HepG2 (cell line): Measurements from ENCODE around the gene TMEM143. TPM values are rescaled to one million over a fixed set of nuclear protein-coding genes. Genes with fewer than 3 reads are reported as not detected.

Source experiments
- AKAP8 ChIP-seq: sonication (generic); formaldehyde crosslinking; IDR thresholded peaks from 2 replicates; pipeline ENCODE4 v1.5.1; 2020; ENCODE audit warnings: mild to moderate bottlenecking, missing genetic modification reagents
- HOXA3 ChIP-seq: sonication (generic); formaldehyde crosslinking; IDR thresholded peaks from 2 replicates; pipeline ENCODE4 v1.5.0; 2020; ENCODE audit warnings: missing genetic modification reagents
- KAT8 ChIP-seq: IDR thresholded peaks from 2 replicates; pipeline ENCODE4 v1.6.1; 2016; ENCODE audit warnings: missing genetic modification reagents, missing compliant biosample characterization
- NR2F6 ChIP-seq, 2 experiments: IDR thresholded peaks; 2 replicates each; pipeline ENCODE4 v1.6.1; 2016; ENCODE audit warnings: antibody characterized with exemption in 1 of 2, mild to moderate bottlenecking in 1 of 2
- PHF20 ChIP-seq: sonication (generic); formaldehyde crosslinking; IDR thresholded peaks from 2 replicates; pipeline ENCODE4 v1.5.0; 2020; ENCODE audit warnings: mild to moderate bottlenecking, missing genetic modification reagents
- SRSF4 ChIP-seq: fragments of 200-400 bp; formaldehyde crosslinking; IDR thresholded peaks from one replicate; pipeline ENCODE4 v1.6.1; 2018; ENCODE audit warnings: mild to moderate bottlenecking, low read depth, low read length, moderate library complexity; ENCODE audit not compliant: poor library complexity, severe bottlenecking
- STAT5B ChIP-seq: sonication (generic); formaldehyde crosslinking; IDR thresholded peaks from 2 replicates; pipeline ENCODE4 v1.4.0; 2020; ENCODE audit warnings: missing genetic modification reagents
- WIZ ChIP-seq: sonication (generic); formaldehyde crosslinking; IDR thresholded peaks from 2 replicates; pipeline ENCODE4 v1.5.1; 2020; ENCODE audit warnings: mild to moderate bottlenecking, missing genetic modification reagents
- YY1 ChIP-seq: IDR thresholded peaks from 2 replicates; pipeline ENCODE4 v1.6.1; 2011; ENCODE audit warnings: low read length, low read depth, moderate library complexity, mild to moderate bottlenecking; ENCODE audit not compliant: insufficient read depth, insufficient replicate concordance
- ZNF17 ChIP-seq: sonication (generic); formaldehyde crosslinking; IDR thresholded peaks from 2 replicates; pipeline ENCODE4 v1.5.0; 2020; ENCODE audit warnings: mild to moderate bottlenecking, missing genetic modification reagents
- ZNF264 ChIP-seq: sonication (generic); formaldehyde crosslinking; IDR thresholded peaks from 2 replicates; pipeline ENCODE4 v1.4.0; 2020; ENCODE audit warnings: missing genetic modification reagents
- ZNF33B ChIP-seq: sonication (generic); formaldehyde crosslinking; IDR thresholded peaks from 2 replicates; pipeline ENCODE4 v1.5.1; 2020; ENCODE audit warnings: mild to moderate bottlenecking, missing genetic modification reagents
- ZNF34 ChIP-seq: sonication (generic); formaldehyde crosslinking; IDR thresholded peaks from 2 replicates; pipeline ENCODE4 v1.4.0; 2020; ENCODE audit warnings: mild to moderate bottlenecking, missing genetic modification reagents, borderline replicate concordance
- ZNF430 ChIP-seq: sonication (generic); formaldehyde crosslinking; IDR thresholded peaks from 2 replicates; pipeline ENCODE4 v1.9.0; 2021; ENCODE audit warnings: mild to moderate bottlenecking, missing genetic modification reagents
- ZNF441 ChIP-seq: sonication (generic); formaldehyde crosslinking; IDR thresholded peaks from 2 replicates; pipeline ENCODE4 v1.7.0; 2021; ENCODE audit warnings: missing genetic modification reagents, borderline replicate concordance
- ZNF510 ChIP-seq: sonication (generic); formaldehyde crosslinking; IDR thresholded peaks from 2 replicates; pipeline ENCODE4 v1.4.0; 2020; ENCODE audit warnings: low read depth, mild to moderate bottlenecking, missing genetic modification reagents
- ZNF549 ChIP-seq: sonication (generic); formaldehyde crosslinking; IDR thresholded peaks from 2 replicates; pipeline ENCODE4 v1.5.0; 2020; ENCODE audit warnings: missing genetic modification reagents
- ZNF687 ChIP-seq: sonication (generic); formaldehyde crosslinking; IDR thresholded peaks from 2 replicates; pipeline ENCODE4 v1.5.1; 2020; ENCODE audit warnings: mild to moderate bottlenecking, missing genetic modification reagents, moderate library complexity
- ZNF713 ChIP-seq: sonication (generic); formaldehyde crosslinking; IDR thresholded peaks from 2 replicates; pipeline ENCODE4 v1.4.0; 2020; ENCODE audit warnings: mild to moderate bottlenecking, missing genetic modification reagents
- ZSCAN30 ChIP-seq: sonication (generic); formaldehyde crosslinking; IDR thresholded peaks from 2 replicates; pipeline ENCODE4 v1.5.0; 2020; ENCODE audit warnings: mild to moderate bottlenecking, missing genetic modification reagents
- polyA plus RNA-seq, 8 experiments: library from polyadenylated mRNA; depleted of rRNA in 3 of 8; stranded (reverse) in 7 of 8; unstranded in 1 of 8; fragments of >200 nt; fragmentation: Illumina TruSeq in 4 of 8; extraction: Trizol in 4 of 8; gene quantifications; 2 replicates each; pipeline versions ENCODE4 v1.2.1 to v1.2.3, GENCODE V29; 2011 to 2016; ENCODE audit warnings: low read depth in 4 of 8, missing spikeins in 1 of 8, mixed read lengths in 1 of 8; ENCODE audit not compliant: insufficient read depth in 1 of 8
- total RNA-seq, 5 experiments: library from RNA; depleted of rRNA; stranded (reverse); fragments of >200 nt; fragmentation: Illumina TruSeq; extraction: Trizol; gene quantifications; 2 replicates each; pipeline ENCODE4 v1.2.3, GENCODE V29; 2016; ENCODE audit warnings: low read depth in 1 of 5
- TF ChIP-seq, protein P1 (sequence below): sonication (generic); formaldehyde crosslinking; IDR thresholded peaks from 2 replicates; pipeline ENCODE4 v1.4.0; 2020; ENCODE audit warnings: missing genetic modification reagents
- TF ChIP-seq, protein P2 (sequence below), 2 experiments: fragments of 450-650 bp in 1 of 2; sonication (generic) in 1 of 2; formaldehyde crosslinking; IDR thresholded peaks; 2 replicates each; pipeline versions ENCODE4 v1.5.0 to v1.8.0; 2020 to 2022; ENCODE audit warnings: mild to moderate bottlenecking in 1 of 2, missing genetic modification reagents in 1 of 2
- TF ChIP-seq, protein P3 (sequence below): sonication (generic); formaldehyde crosslinking; IDR thresholded peaks from 2 replicates; pipeline ENCODE4 v1.5.0; 2020; ENCODE audit warnings: mild to moderate bottlenecking, missing genetic modification reagents, borderline replicate concordance

TMEM143 gene
- total and polyA plus RNA-seq, 2 of the 13 experiments (the other 11 are each of a cell fraction or from before 2014, with no cell fraction given): 7.7 to 11.3 TPM

GRCh38 chr19:48290771-48291488 lies 72.8 kb downstream of the TMEM143 start (continued):
- TF ChIP-seq, protein P1, sequence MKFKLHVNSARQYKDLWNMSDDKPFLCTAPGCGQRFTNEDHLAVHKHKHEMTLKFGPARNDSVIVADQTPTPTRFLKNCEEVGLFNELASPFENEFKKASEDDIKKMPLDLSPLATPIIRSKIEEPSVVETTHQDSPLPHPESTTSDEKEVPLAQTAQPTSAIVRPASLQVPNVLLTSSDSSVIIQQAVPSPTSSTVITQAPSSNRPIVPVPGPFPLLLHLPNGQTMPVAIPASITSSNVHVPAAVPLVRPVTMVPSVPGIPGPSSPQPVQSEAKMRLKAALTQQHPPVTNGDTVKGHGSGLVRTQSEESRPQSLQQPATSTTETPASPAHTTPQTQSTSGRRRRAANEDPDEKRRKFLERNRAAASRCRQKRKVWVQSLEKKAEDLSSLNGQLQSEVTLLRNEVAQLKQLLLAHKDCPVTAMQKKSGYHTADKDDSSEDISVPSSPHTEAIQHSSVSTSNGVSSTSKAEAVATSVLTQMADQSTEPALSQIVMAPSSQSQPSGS (CRISPR knock-in tag): no peak
- TF ChIP-seq ZNF687 (CRISPR knock-in tag) (peak; percentile 64), ZSCAN30 (CRISPR knock-in tag) (no peak), WIZ (CRISPR knock-in tag) (no peak), ZNF17 (no peak), SRSF4 (no peak), ZNF34 (no peak), NR2F6 (IDR thresholded peaks at IDR 0.05) (no peak), NR2F6 (CRISPR knock-in tag; IDR thresholded peaks at IDR 0.05) (no peak), ZNF549 (CRISPR knock-in tag) (no peak), ZNF264 (CRISPR knock-in tag) (no peak), HOXA3 (no peak), ZNF510 (no peak), PHF20 (no peak), ZNF33B (CRISPR knock-in tag) (no peak), KAT8 (CRISPR knock-in tag) (0 out of 2 replicates have a peak, but pooled peaks have one; percentile 37), ZNF713 (CRISPR knock-in tag) (no peak), ZNF441 (no peak), STAT5B (no peak), ZNF430 (CRISPR knock-in tag) (no peak; the same call in 1 of the 2 replicates), AKAP8 (CRISPR knock-in tag) (no peak), YY1 (no peak)
- TF ChIP-seq, protein P2, sequence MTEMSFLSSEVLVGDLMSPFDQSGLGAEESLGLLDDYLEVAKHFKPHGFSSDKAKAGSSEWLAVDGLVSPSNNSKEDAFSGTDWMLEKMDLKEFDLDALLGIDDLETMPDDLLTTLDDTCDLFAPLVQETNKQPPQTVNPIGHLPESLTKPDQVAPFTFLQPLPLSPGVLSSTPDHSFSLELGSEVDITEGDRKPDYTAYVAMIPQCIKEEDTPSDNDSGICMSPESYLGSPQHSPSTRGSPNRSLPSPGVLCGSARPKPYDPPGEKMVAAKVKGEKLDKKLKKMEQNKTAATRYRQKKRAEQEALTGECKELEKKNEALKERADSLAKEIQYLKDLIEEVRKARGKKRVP (CRISPR knock-in tag; IDR thresholded peaks at IDR 0.05): no peak
- TF ChIP-seq, protein P3, sequence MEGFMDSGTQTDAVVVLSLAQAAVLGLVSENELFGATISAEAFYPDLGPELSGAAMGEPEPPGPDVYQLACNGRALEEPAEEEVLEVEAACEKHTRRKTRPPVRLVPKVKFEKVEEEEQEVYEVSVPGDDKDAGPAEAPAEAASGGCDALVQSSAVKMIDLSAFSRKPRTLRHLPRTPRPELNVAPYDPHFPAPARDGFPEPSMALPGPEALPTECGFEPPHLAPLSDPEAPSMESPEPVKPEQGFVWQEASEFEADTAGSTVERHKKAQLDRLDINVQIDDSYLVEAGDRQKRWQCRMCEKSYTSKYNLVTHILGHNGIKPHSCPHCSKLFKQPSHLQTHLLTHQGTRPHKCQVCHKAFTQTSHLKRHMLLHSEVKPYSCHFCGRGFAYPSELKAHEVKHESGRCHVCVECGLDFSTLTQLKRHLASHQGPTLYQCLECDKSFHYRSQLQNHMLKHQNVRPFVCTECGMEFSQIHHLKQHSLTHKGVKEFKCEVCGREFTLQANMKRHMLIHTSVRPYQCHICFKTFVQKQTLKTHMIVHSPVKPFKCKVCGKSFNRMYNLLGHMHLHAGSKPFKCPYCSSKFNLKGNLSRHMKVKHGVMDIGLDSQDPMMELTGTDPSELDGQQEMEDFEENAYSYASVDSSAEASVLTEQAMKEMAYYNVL (CRISPR knock-in tag): no peak
